A549 (cell line): ENCODE data around the gene COL17A1. TPM values are rescaled to one million over a fixed set of nuclear protein-coding genes. Genes with fewer than 3 reads are reported as not detected.

Experiments
- ATAC-seq, 2 experiments: fragments of 200-7000 bp in 1 of 2; fragments of >200 bp in 1 of 2; cut with Nextera tagmentation in 1 of 2; cut with Tn5 transposase in 1 of 2; 3 replicates each; pipeline versions ENCODE4 v1.8.0 to v1.9.1; 2018 to 2020; ENCODE audit warnings: mild to moderate bottlenecking in 1 of 2, moderate library complexity in 1 of 2
- CTCF ChIA-PET: fragments of 300-600 bp; sonication (Branson Sonifier 250); formaldehyde crosslinking; extraction: SDS; loops from one replicate; lab custom pipeline; 2021; ENCODE audit warnings: antibody characterized with exemption, inconsistent platforms; lab: Yijun Ruan, JAX
- POLR2A ChIA-PET: fragments of 350-600 bp; formaldehyde crosslinking; extraction: SDS; loops from one replicate; lab custom pipeline; 2021; ENCODE audit warnings: antibody characterized with exemption, inconsistent platforms; lab: Yijun Ruan, JAX
- DNase-seq, 2 experiments: peaks; one replicate each; pipeline versions ENCODE4 v3.0.0 to v3.0.0-alpha.2; 2011 to 2016; ENCODE audit warnings: low read depth in 1 of 2, low spot score in 1 of 2
- FAIRE-seq: peaks from 2 replicates; lab custom pipeline; 2011; peaks lifted over from hg19 to GRCh38; lab: Jason Lieb, UNC
- H3K27ac ChIP-seq, 2 experiments: fragments of >200 bp; sonication (Bioruptor Twin); formaldehyde crosslinking; 3 replicates each; pipeline ENCODE4 v1.5.1; 2016 to 2017
- H3K4me1 ChIP-seq: fragments of >200 bp; sonication (Bioruptor Twin); formaldehyde crosslinking; 3 replicates; pipeline ENCODE4 v1.6.1; 2016
- H3K4me2 ChIP-seq: fragments of >200 bp; sonication (Bioruptor Twin); formaldehyde crosslinking; 3 replicates; pipeline ENCODE4 v1.6.1; 2016
- H3K4me3 ChIP-seq: fragments of >200 bp; sonication (Bioruptor Twin); formaldehyde crosslinking; 3 replicates; pipeline ENCODE4 v1.5.1; 2016
- H3K9me3 ChIP-seq: fragments of >200 bp; sonication (Bioruptor Twin); formaldehyde crosslinking; 3 replicates; pipeline ENCODE4 v1.6.1; 2016
- FOXS1 ChIP-seq: fragments of 250-450 bp; sonication (Bioruptor Pico); IDR thresholded peaks from 2 replicates; pipeline ENCODE4 v1.5.0; 2020; ENCODE audit warnings: mild to moderate bottlenecking, moderate library complexity
- HOXB13 ChIP-seq: fragments of 250-450 bp; sonication (Bioruptor Pico); IDR thresholded peaks from 2 replicates; pipeline ENCODE4 v1.5.0; 2020; ENCODE audit warnings: low read depth, mild to moderate bottlenecking, moderate library complexity
- KDM1A ChIP-seq: fragments of 200-600 bp; sonication (generic); IDR thresholded peaks from 2 replicates; pipeline ENCODE4 v1.6.1; 2016; ENCODE audit warnings: low read depth, mild to moderate bottlenecking
- MYC ChIP-seq: IDR thresholded peaks from 2 replicates; pipeline ENCODE4 v1.6.1; 2012; ENCODE audit warnings: mild to moderate bottlenecking, inconsistent platforms, low read length, improper control_type of control experiment, borderline replicate concordance
- POLR2A ChIP-seq: IDR thresholded peaks from 2 replicates; pipeline ENCODE4 v1.6.1; 2012; ENCODE audit warnings: mild to moderate bottlenecking, low read length
- RARB ChIP-seq: fragments of 250-450 bp; sonication (Bioruptor Pico); IDR thresholded peaks from 2 replicates; pipeline ENCODE4 v1.8.0; 2021; ENCODE audit warnings: mild to moderate bottlenecking, moderate library complexity
- RFX5 ChIP-seq: fragments of 450-650 bp; IDR thresholded peaks from 2 replicates; pipeline ENCODE4 v1.7.1; 2014; ENCODE audit warnings: antibody characterized with exemption, mild to moderate bottlenecking, moderate library complexity
- RNF2 ChIP-seq: fragments of 200-600 bp; sonication (generic); IDR thresholded peaks from 2 replicates; pipeline ENCODE4 v1.6.1; 2016; ENCODE audit warnings: low read depth, mild to moderate bottlenecking, antibody characterized with exemption, moderate library complexity, borderline replicate concordance
- TFCP2L1 ChIP-seq: fragments of 250-450 bp; sonication (Bioruptor Pico); IDR thresholded peaks from 2 replicates; pipeline ENCODE4 v1.5.0; 2021; ENCODE audit warnings: mild to moderate bottlenecking
- TP53 ChIP-seq: fragments of 250-450 bp; sonication (Bioruptor Pico); IDR thresholded peaks from 2 replicates; pipeline ENCODE4 v1.5.0; 2021; ENCODE audit warnings: mild to moderate bottlenecking, moderate library complexity
- ZC3H11A ChIP-seq: fragments of 450-650 bp; IDR thresholded peaks from 2 replicates; pipeline ENCODE4 v1.6.1; 2014; ENCODE audit warnings: antibody characterized with exemption, mild to moderate bottlenecking
- WGBS: methylation state at CpG from one replicate; pipeline ENCODE4 v1.1.6; 2017; ENCODE audit errors: missing lambda C conversion rate; 5-methylcytosine and 5-hydroxymethylcytosine counted together
- polyA plus RNA-seq, 4 experiments: library from polyadenylated mRNA; depleted of rRNA in 3 of 4; stranded (reverse); fragments of >200 nt; fragmentation: RNase III in 1 of 4; extraction: RNeasy Plus Mini Kit Qiagen cat#74134 plus additional on column Dnase treatment in 1 of 4; gene quantifications; 2 replicates in 3 of 4; 3 replicates in 1 of 4; pipeline ENCODE4 v1.2.3, GENCODE V29; 2011 to 2017
- TF ChIP-seq, protein P1 (sequence below): IDR thresholded peaks from 2 replicates; pipeline ENCODE4 v1.6.1; 2012
- TF ChIP-seq, protein P2 (sequence below): fragments of 200-600 bp; sonication (generic); IDR thresholded peaks from 2 replicates; pipeline ENCODE4 v1.6.1; 2016; ENCODE audit warnings: antibody characterized with exemption, mild to moderate bottlenecking, moderate library complexity
- TF ChIP-seq, protein P3 (sequence below): fragments of >200 bp; sonication (Bioruptor Twin); formaldehyde crosslinking; IDR thresholded peaks from 3 replicates; pipeline ENCODE4 v1.6.1; 2016

Gene COL17A1
- polyA plus RNA-seq, 2 of the 4 experiments (the other 2 are of a cell fraction) = 1.3 to 1.6 TPM

DNA sequence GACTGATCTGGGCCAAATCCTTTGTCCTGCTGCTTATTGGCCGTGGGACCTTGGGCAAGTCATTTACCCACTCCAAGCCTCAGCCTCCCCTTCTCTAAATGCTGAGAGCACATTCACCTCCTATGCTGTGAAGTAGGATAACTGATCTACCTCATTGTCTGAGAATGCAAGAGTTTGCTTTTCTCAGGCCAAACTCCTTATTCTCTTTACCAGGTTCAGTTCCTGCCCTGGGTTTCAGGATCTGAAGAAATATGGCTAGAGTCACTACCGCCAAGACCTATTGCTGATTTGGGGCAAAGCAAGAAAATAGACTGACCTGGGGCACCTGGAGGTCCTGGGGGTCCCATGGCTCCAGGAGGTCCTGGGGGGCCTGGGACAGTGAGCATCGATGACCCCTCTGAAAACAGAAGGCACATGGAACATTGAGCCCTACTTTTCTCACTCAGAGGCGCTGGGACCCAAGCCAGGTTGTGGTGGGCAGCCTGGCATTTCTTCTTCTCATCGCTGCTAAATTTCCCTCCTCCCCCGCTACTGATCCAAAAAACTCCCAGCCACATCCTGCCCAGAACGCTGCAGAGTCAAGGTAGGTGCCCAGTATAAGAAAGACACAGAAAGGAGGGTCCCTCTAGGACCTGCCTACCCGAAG is 42.4 kb downstream of the COL17A1 start:
- 66% methylated on average over 8 of the region's 8 CpGs for WGBS
- DNase-seq = no peak
- CTCF ChIA-PET = interaction anchor here (0.7 to 7.2 kb wide), 3 partner anchors 79 to 155 kb away, joined by 3 to 166 read pairs (median 60); partner anchors contain the start of gene SFR1

DNA sequence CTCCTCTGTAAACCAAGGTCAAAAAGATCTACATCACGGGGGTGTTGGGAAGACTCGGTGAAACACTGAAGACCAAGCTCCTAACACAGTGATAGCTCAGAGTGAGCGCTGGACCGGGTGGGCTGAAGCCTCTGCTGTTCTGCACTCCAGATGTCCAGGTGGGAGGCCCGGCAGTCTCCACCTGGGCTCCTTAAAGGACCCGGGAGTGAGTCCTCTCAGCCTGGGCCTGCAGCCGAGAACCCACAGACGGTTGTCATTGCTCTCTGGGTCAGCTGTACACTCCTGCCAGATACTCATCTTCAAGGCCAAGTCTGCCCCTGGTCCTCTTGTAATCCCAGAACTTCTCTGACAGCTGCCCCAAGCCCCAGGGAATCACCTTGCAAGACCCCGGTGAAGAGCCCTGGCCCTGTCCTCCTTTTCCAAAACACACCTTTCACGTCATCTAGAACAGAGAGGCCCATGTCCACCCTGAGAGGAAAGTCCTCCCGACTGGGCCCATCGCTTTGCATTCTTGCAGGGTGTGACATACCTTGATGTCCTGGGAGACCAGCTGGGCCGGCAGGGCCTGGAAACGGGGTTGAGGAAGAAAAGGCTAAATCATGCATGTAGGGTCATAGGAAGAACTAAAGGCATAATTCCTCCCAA is 43.7 kb downstream of the COL17A1 start:
- FAIRE-seq (no peak), DNase-seq (no peak), ATAC-seq (no peak)
- H3K4me2 ChIP-seq = no peak overlapping the region
- no peak overlapping the region for H3K27ac ChIP-seq
- 85% methylated on average over 14 of the region's 14 CpGs for WGBS
- H3K9me3 ChIP-seq = no peaks in the 10 kb centered on the region
- H3K4me1 ChIP-seq = peaks cover 10% of the 10 kb centered on the region; the same call in 2 of the 3 replicates
- TF ChIP-seq HOXB13 (CRISPR knock-in tag) = no peak
- TF ChIP-seq RARB (CRISPR knock-in tag) = no peak
- CTCF ChIA-PET = interaction anchor here (0.9 to 7.2 kb wide), 5 partner anchors 13 to 264 kb away, joined by 3 to 60 read pairs (median 3); partner anchors contain the start of genes GSTO1 and SFR1
- no peak overlapping the region for H3K4me3 ChIP-seq
- POLR2A ChIA-PET = interaction anchor here (2.0 kb wide), 1 partner anchor 80 kb away, joined by 6 read pairs; the partner anchor contains the start of gene SFR1

More for the DNA sequence above, 42.4 kb downstream of the COL17A1 start:
- H3K27ac ChIP-seq = no peak overlapping the region
- no peak for TF ChIP-seq FOXS1 (CRISPR knock-in tag)
- TF ChIP-seq TP53 (CRISPR knock-in tag) = no peak
- TF ChIP-seq RFX5 = no peak
- TF ChIP-seq KDM1A = no peak
- no peak for TF ChIP-seq TFCP2L1
- TF ChIP-seq, protein P1, sequence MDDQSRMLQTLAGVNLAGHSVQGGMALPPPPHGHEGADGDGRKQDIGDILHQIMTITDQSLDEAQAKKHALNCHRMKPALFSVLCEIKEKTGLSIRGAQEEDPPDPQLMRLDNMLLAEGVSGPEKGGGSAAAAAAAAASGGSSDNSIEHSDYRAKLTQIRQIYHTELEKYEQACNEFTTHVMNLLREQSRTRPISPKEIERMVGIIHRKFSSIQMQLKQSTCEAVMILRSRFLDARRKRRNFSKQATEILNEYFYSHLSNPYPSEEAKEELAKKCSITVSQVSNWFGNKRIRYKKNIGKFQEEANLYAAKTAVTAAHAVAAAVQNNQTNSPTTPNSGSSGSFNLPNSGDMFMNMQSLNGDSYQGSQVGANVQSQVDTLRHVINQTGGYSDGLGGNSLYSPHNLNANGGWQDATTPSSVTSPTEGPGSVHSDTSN = no peak
- no peak for TF ChIP-seq RNF2
- no peak for TF ChIP-seq MYC
- no peak for TF ChIP-seq ZC3H11A
- TF ChIP-seq, protein P2, sequence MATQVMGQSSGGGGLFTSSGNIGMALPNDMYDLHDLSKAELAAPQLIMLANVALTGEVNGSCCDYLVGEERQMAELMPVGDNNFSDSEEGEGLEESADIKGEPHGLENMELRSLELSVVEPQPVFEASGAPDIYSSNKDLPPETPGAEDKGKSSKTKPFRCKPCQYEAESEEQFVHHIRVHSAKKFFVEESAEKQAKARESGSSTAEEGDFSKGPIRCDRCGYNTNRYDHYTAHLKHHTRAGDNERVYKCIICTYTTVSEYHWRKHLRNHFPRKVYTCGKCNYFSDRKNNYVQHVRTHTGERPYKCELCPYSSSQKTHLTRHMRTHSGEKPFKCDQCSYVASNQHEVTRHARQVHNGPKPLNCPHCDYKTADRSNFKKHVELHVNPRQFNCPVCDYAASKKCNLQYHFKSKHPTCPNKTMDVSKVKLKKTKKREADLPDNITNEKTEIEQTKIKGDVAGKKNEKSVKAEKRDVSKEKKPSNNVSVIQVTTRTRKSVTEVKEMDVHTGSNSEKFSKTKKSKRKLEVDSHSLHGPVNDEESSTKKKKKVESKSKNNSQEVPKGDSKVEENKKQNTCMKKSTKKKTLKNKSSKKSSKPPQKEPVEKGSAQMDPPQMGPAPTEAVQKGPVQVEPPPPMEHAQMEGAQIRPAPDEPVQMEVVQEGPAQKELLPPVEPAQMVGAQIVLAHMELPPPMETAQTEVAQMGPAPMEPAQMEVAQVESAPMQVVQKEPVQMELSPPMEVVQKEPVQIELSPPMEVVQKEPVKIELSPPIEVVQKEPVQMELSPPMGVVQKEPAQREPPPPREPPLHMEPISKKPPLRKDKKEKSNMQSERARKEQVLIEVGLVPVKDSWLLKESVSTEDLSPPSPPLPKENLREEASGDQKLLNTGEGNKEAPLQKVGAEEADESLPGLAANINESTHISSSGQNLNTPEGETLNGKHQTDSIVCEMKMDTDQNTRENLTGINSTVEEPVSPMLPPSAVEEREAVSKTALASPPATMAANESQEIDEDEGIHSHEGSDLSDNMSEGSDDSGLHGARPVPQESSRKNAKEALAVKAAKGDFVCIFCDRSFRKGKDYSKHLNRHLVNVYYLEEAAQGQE = no peak
- no peak for TF ChIP-seq POLR2A
- TF ChIP-seq, protein P3, sequence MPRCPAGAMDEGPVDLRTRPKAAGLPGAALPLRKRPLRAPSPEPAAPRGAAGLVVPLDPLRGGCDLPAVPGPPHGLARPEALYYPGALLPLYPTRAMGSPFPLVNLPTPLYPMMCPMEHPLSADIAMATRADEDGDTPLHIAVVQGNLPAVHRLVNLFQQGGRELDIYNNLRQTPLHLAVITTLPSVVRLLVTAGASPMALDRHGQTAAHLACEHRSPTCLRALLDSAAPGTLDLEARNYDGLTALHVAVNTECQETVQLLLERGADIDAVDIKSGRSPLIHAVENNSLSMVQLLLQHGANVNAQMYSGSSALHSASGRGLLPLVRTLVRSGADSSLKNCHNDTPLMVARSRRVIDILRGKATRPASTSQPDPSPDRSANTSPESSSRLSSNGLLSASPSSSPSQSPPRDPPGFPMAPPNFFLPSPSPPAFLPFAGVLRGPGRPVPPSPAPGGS = no peak
- H3K4me2 ChIP-seq = no peak overlapping the region
- ATAC-seq (no peak), FAIRE-seq (no peak)
- no peak overlapping the region for H3K4me3 ChIP-seq
- peaks cover 10% of the 10 kb centered on the region; the same call in 2 of the 3 replicates for H3K4me1 ChIP-seq
- POLR2A ChIA-PET = interaction anchor here (2.0 kb wide), 1 partner anchor 79 kb away, joined by 6 read pairs; the partner anchor contains the start of gene SFR1
- H3K9me3 ChIP-seq = no peaks in the 10 kb centered on the region
